Right atrium auricular region (tissue), 2 donors: ENCODE data around the gene PCYOX1L. TPM values are rescaled to one million over a fixed set of nuclear protein-coding genes. Genes with fewer than 3 reads are reported as not detected.

ENCODE experiments used
- DNase-seq: peaks from one replicate; pipeline ENCODE4 v3.0.0-alpha.2; 2019; ENCODE audit warnings: low spot score
- H3K27ac ChIP-seq, 2 donors: fragments of 200-600 bp; sonication (generic); 1 replicate in 1 of 2; 2 replicates in 1 of 2; pipeline ENCODE4 v1.5.1; 2016 to 2019
- H3K27me3 ChIP-seq, 2 donors: fragments of 200-600 bp; sonication (generic); one replicate each; pipeline versions ENCODE4 v1.5.1 to v1.6.0; 2017 to 2019
- H3K36me3 ChIP-seq: fragments of 200-600 bp; sonication (generic); one replicate; pipeline ENCODE4 v1.5.1; 2016
- H3K4me1 ChIP-seq, 2 donors: fragments of 200-600 bp; sonication (generic); one replicate each; pipeline versions ENCODE4 v1.5.1 to v1.6.0; 2017 to 2019
- H3K4me3 ChIP-seq, 2 donors: fragments of 200-600 bp; sonication (generic); 1 replicate in 1 of 2; 2 replicates in 1 of 2; pipeline ENCODE4 v1.5.1; 2017 to 2019; ENCODE audit warnings: mild to moderate bottlenecking in 1 of 2, moderate library complexity in 1 of 2
- H3K9me3 ChIP-seq, 2 donors: fragments of 200-600 bp; sonication (generic); one replicate each; pipeline ENCODE4 v1.5.1; 2019
- CTCF ChIP-seq, 2 donors: fragments of 200-600 bp; sonication (generic); IDR thresholded peaks; one replicate each; pipeline ENCODE4 v1.5.1; 2019; ENCODE audit warnings: antibody characterized with exemption in 2 of 2
- total RNA-seq, 2 donors: library from RNA; depleted of rRNA; stranded (reverse); fragments of >200 nt; gene quantifications; one replicate each; pipeline ENCODE4 v1.1.0, GENCODE V29; 2016

PCYOX1L gene
- total RNA-seq, 2 donors from 2014 or later = 4.0 to 5.6 TPM

- no peak for TF ChIP-seq CTCF (IDR thresholded peaks at IDR 0.05)
- H3K27me3 ChIP-seq = no peaks in the 10 kb centered on the region
- H3K4me1 ChIP-seq = peaks cover 0 to 13% of the 10 kb centered on the region in 2 donors
- H3K4me3 ChIP-seq = no peak overlapping the region
- peaks cover 55% of the 10 kb centered on the region for H3K36me3 ChIP-seq
- H3K9me3 ChIP-seq = no peaks in the 10 kb centered on the region
- DNase-seq = no peak
- peak overlapping the region in 1 of 2 donors; percentile 23 for H3K27ac ChIP-seq
Measured at GRCh38 chr5:149314571-149315111, 43.2 kb upstream of the PCYOX1L start.

DNA sequence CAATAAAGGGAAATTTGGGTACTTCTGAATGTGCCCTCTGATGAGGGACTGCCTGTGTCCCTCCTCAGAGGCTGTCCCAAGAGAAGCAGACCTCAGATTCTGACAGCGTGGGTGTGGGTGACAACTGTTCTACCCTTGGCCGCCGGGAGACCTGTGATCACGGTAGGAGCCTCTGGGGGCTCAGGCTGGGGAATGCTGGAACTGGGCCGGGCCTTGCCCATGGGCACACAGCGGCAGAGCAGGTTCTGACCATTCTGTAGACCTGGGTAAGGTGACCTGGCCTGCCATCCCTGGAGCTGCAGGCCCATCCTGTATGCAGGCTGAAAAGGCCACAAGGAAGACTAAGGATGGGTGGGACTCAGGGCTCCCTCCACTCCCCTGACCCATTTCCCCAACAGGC, 42.1 kb upstream of the PCYOX1L start:
- TF ChIP-seq CTCF (IDR thresholded peaks at IDR 0.05) = no peak
- Histone ChIP-seq H3K4me3 (no peak overlapping the region), H3K9me3 (no peaks in the 10 kb centered on the region), H3K4me1 (peaks cover 0 to 16% of the 10 kb centered on the region in 2 donors), H3K27me3 (no peaks in the 10 kb centered on the region), H3K36me3 (peaks cover 53% of the 10 kb centered on the region), H3K27ac (no peak overlapping the region)
- DNase-seq = no peak

GRCh38 chr5:149317281-149318048, 40.4 kb upstream of the PCYOX1L start:
- H3K4me1 ChIP-seq = peaks cover 0 to 26% of the 10 kb centered on the region in 2 donors
- H3K27ac ChIP-seq = peak overlapping the region; percentile 49 to 66
- H3K36me3 ChIP-seq = peaks cover 42% of the 10 kb centered on the region
- H3K9me3 ChIP-seq = no peaks in the 10 kb centered on the region
- no peaks in the 10 kb centered on the region for H3K27me3 ChIP-seq
- peak; percentile 25 to 75 for TF ChIP-seq CTCF (IDR thresholded peaks at IDR 0.05)
- DNase-seq = no peak
- no peak overlapping the region for H3K4me3 ChIP-seq

DNA sequence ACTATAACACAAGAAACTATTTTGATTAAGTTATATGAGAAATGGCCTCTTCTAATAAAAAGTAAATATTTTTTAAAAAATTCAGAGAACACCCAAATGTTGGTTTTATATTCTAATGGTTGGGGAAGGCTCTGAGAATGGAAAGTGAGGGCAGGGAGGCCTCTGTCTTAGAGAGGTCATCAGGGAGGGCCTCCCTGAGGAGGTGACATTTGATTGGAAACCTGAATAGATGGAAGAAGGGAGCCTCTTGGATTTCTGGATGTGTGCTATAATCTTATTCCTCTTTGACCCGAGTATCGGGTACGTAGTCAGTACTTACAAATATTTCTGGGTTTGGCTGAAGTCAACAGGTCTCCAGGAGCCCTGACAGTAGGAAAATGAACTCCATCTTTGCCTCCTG, 38.7 kb upstream of the PCYOX1L start:
- no peak overlapping the region for H3K4me3 ChIP-seq
- H3K36me3 ChIP-seq = peaks cover 51% of the 10 kb centered on the region
- TF ChIP-seq CTCF (IDR thresholded peaks at IDR 0.05) = no peak
- H3K27ac ChIP-seq = peak overlapping the region in 1 of 2 donors; percentile 71
- H3K4me1 ChIP-seq = peaks cover 0 to 33% of the 10 kb centered on the region in 2 donors
- no peaks in the 10 kb centered on the region for H3K9me3 ChIP-seq
- no peaks in the 10 kb centered on the region for H3K27me3 ChIP-seq
- no peak for DNase-seq

DNA sequence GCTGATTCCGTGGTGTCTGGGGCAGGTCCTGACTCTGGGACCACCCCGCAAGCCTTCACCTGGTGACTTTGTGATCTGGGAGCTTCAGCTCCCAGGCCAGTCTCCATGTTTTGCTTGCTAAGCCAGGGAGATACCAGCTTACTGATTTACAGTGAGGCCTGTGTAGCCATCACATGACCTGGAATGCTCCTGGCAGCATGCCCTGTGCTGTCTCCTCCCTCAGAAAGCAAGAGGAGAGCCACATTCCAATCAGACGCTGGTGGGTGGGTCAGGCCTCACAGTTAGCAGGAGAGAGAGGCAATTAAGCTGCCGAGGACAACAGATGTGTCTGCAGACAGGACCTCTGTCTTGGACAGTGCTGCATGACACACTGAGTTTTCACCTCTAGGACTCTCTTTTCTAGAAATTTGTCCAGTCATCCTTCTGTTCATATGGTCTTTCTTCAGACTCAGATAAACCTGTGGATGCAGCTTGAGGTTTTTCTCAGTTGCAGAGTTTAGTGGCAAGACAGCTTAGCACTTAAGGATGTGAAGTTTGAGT, 37.0 kb upstream of the PCYOX1L start:
- Histone ChIP-seq H3K9me3 (no peaks in the 10 kb centered on the region), H3K27me3 (no peaks in the 10 kb centered on the region), H3K36me3 (peaks cover 61% of the 10 kb centered on the region), H3K27ac (peak overlapping the region; percentile 64 to 71), H3K4me1 (peaks cover 0 to 33% of the 10 kb centered on the region in 2 donors), H3K4me3 (no peak overlapping the region)
- no peak for TF ChIP-seq CTCF (IDR thresholded peaks at IDR 0.05)
- DNase-seq = peak; percentile 93
